K562 (cell line): Measurements from ENCODE around the gene NARF. TPM values are rescaled to one million over a fixed set of nuclear protein-coding genes. Genes with fewer than 3 reads are reported as not detected.

Experiments used
- ATAC-seq: fragments of 200-7000 bp; cut with Tn5 transposase; 3 replicates; pipeline ENCODE4 v1.9.1; 2020; ENCODE audit warnings: moderate library complexity
- BruUV-seq: library from RNA; stranded (reverse); fragments of 400-500 nt; replicated peaks from 2 replicates; lab custom pipeline; 2021; lab: Mats Ljungman, UMichigan
- CTCF ChIA-PET: fragments of 300-600 bp; formaldehyde crosslinking; extraction: SDS; loops from one replicate; lab custom pipeline; 2021; ENCODE audit warnings: low intra/inter-chr PET ratio; lab: Yijun Ruan, JAX
- POLR2A ChIA-PET: fragments of 300-600, 350-650 bp; sonication (Branson Sonifier 250); formaldehyde crosslinking; extraction: SDS; loops from one replicate; lab custom pipeline; 2021; ENCODE audit warnings: antibody characterized with exemption, inconsistent platforms; lab: Yijun Ruan, JAX
- DNase-seq, 4 experiments: peaks; one replicate each; pipeline versions ENCODE4 v3.0.0 to v3.0.0-alpha.2; 2011 to 2018; ENCODE audit warnings: low spot score in 3 of 4, mixed read lengths in 3 of 4; ENCODE audit errors: extremely low read depth in 1 of 4
- FAIRE-seq: peaks from 2 replicates; lab custom pipeline; 2011; peaks lifted over from hg19 to GRCh38; lab: Jason Lieb, UNC
- H2AFZ ChIP-seq: 2 replicates; pipeline ENCODE4 v1.6.0; 2011; ENCODE audit warnings: low read depth, low read length, control low read depth, inconsistent platforms
- H3K27ac ChIP-seq: fragments of 200-600 bp; 3 replicates; pipeline ENCODE4 v1.8.0; 2011; ENCODE audit warnings: low read depth, mild to moderate bottlenecking, control low read depth, inconsistent platforms, low read length, moderate library complexity, mixed read lengths; ENCODE audit errors: extremely low read depth
- H3K27me3 ChIP-seq, 2 experiments: fragments of 300-600 bp in 1 of 2; 2 replicates in 1 of 2; 3 replicates in 1 of 2; pipeline versions ENCODE4 v1.6.0 to v1.8.0; 2011; ENCODE audit warnings: inconsistent platforms in 2 of 2, low read length in 2 of 2, mild to moderate bottlenecking in 1 of 2, mixed read lengths in 1 of 2, moderate library complexity in 1 of 2; ENCODE audit not compliant: control insufficient read depth in 2 of 2, insufficient read depth in 2 of 2
- H3K36me3 ChIP-seq: fragments of 300-600 bp; 3 replicates; pipeline ENCODE4 v1.8.0; 2011; ENCODE audit warnings: mild to moderate bottlenecking, low read length, inconsistent platforms; ENCODE audit not compliant: control insufficient read depth, insufficient read depth
- H3K4me1 ChIP-seq, 2 experiments: fragments of 200-600 bp in 1 of 2; replicated peaks in 1 of 2; 2 replicates in 1 of 2; 3 replicates in 1 of 2; pipeline versions ENCODE4 v1.5.1 to v1.8.0; 2011; ENCODE audit warnings: inconsistent platforms in 2 of 2, low read length in 2 of 2, mild to moderate bottlenecking in 1 of 2, mixed read lengths in 1 of 2, moderate library complexity in 1 of 2; ENCODE audit not compliant: control insufficient read depth in 2 of 2, insufficient read depth in 2 of 2
- H3K4me2 ChIP-seq: 2 replicates; pipeline ENCODE4 v1.6.1; 2011; ENCODE audit warnings: low read length, control low read depth, inconsistent platforms, mixed read lengths; ENCODE audit not compliant: insufficient read depth
- H3K4me3 ChIP-seq: fragments of 200-600 bp; sonication (generic), shearing (Covaris generic); 2 replicates; pipeline ENCODE4 v1.5.1; 2016; ENCODE audit warnings: control low read depth, inconsistent platforms
- H3K79me2 ChIP-seq: fragments of 200-600 bp; 3 replicates; pipeline ENCODE4 v1.8.0; 2011; ENCODE audit warnings: low read length, inconsistent platforms; ENCODE audit not compliant: control insufficient read depth, insufficient read depth
- H3K9ac ChIP-seq, 2 experiments: 2 replicates each; pipeline versions ENCODE4 v1.6.0 to v1.6.1; 2011; ENCODE audit warnings: low read depth in 2 of 2, low read length in 2 of 2, control low read depth in 1 of 2, inconsistent platforms in 1 of 2, mild to moderate bottlenecking in 1 of 2, mixed read lengths in 1 of 2; ENCODE audit not compliant: insufficient read depth in 1 of 2
- H3K9me1 ChIP-seq: one replicate; pipeline ENCODE4 v1.6.0; 2011; ENCODE audit warnings: inconsistent platforms, mild to moderate bottlenecking, low read length, moderate library complexity; ENCODE audit not compliant: control insufficient read depth, insufficient read depth
- H3K9me3 ChIP-seq: replicated peaks from 2 replicates; pipeline ENCODE4 v1.5.1; 2011; ENCODE audit warnings: low read depth, low read length, inconsistent platforms; ENCODE audit not compliant: control insufficient read depth, insufficient read depth
- H4K20me1 ChIP-seq: replicated peaks from 2 replicates; pipeline ENCODE4 v1.6.1; 2011; ENCODE audit warnings: low read length, inconsistent platforms, mixed read lengths; ENCODE audit not compliant: control insufficient read depth, insufficient read depth
- ATF2 ChIP-seq: sonication (generic); formaldehyde crosslinking; IDR thresholded peaks from 2 replicates; pipeline ENCODE4 v1.8.1; 2022; ENCODE audit warnings: missing genetic modification reagents
- FOXK1 ChIP-seq: sonication (generic); formaldehyde crosslinking; IDR thresholded peaks from 2 replicates; pipeline ENCODE4 v1.8.0; 2022; ENCODE audit warnings: missing genetic modification reagents, mild to moderate bottlenecking, borderline replicate concordance
- HSF4 ChIP-seq: fragments of 250-450 bp; sonication (Bioruptor Pico); IDR thresholded peaks from 2 replicates; pipeline ENCODE4 v2.1.2; 2022; ENCODE audit warnings: mild to moderate bottlenecking, moderate library complexity, borderline replicate concordance
- IRF2 ChIP-seq: sonication (generic); formaldehyde crosslinking; IDR thresholded peaks from 2 replicates; pipeline ENCODE4 v1.8.1; 2022; ENCODE audit warnings: mild to moderate bottlenecking, missing genetic modification reagents
- L3MBTL2 ChIP-seq: fragments of 450-650 bp; IDR thresholded peaks from 2 replicates; pipeline ENCODE4 v1.6.1; 2016; ENCODE audit warnings: mild to moderate bottlenecking, moderate library complexity
- NCOA6 ChIP-seq: fragments of 450-650 bp; IDR thresholded peaks from 2 replicates; pipeline ENCODE4 v1.6.1; 2017; ENCODE audit warnings: mild to moderate bottlenecking
- PHF20 ChIP-seq: fragments of 450-650 bp; IDR thresholded peaks from 2 replicates; pipeline ENCODE4 v1.6.1; 2018; ENCODE audit not compliant: partially characterized antibody
- POLR2B ChIP-seq: fragments of 450-650 bp; IDR thresholded peaks from 2 replicates; pipeline ENCODE4 v1.6.1; 2018; ENCODE audit warnings: low read depth; ENCODE audit not compliant: partially characterized antibody
- PRMT5 ChIP-seq: sonication (generic); formaldehyde crosslinking; IDR thresholded peaks from 2 replicates; pipeline ENCODE4 v1.5.0; 2020; ENCODE audit warnings: missing genetic modification reagents
- PRPF4 ChIP-seq: fragments of 200-400 bp; formaldehyde crosslinking; IDR thresholded peaks from one replicate; pipeline ENCODE4 v1.6.1; 2017; ENCODE audit warnings: low read length, low read depth, mild to moderate bottlenecking; ENCODE audit not compliant: insufficient read depth, poor library complexity, severe bottlenecking
- RBM14 ChIP-seq: fragments of 200-400 bp; formaldehyde crosslinking; IDR thresholded peaks from 2 replicates; pipeline ENCODE4 v1.6.1; 2018; ENCODE audit warnings: low read depth, mild to moderate bottlenecking, low read length, moderate library complexity, borderline replicate concordance; ENCODE audit not compliant: insufficient read depth
- RCOR1 ChIP-seq, 2 experiments: IDR thresholded peaks; 2 replicates each; pipeline ENCODE4 v1.6.1; 2012; ENCODE audit warnings: low read depth in 2 of 2, low read length in 2 of 2, borderline replicate concordance in 1 of 2, improper control_type of control experiment in 1 of 2
- RFX5 ChIP-seq: IDR thresholded peaks from 2 replicates; pipeline ENCODE4 v1.6.1; 2011; ENCODE audit warnings: low read depth, mild to moderate bottlenecking, improper control_type of control experiment, low read length
- XRCC4 ChIP-seq: IDR thresholded peaks from one replicate; pipeline ENCODE4 v1.6.1; 2011; ENCODE audit not compliant: insufficient read depth, insufficient read length; ENCODE audit errors: extremely low read depth
- ZBTB17 ChIP-seq: fragments of 450-650 bp; formaldehyde crosslinking; IDR thresholded peaks from 2 replicates; pipeline ENCODE4 v1.4.0; 2020; ENCODE audit warnings: mild to moderate bottlenecking
- ZNF212 ChIP-seq: fragments of 450-650 bp; formaldehyde crosslinking; IDR thresholded peaks from 2 replicates; pipeline ENCODE4 v1.4.0; 2020; ENCODE audit warnings: mild to moderate bottlenecking
- ZNF217 ChIP-seq: sonication (generic); formaldehyde crosslinking; IDR thresholded peaks from 2 replicates; pipeline ENCODE4 v1.8.0; 2022; ENCODE audit warnings: mild to moderate bottlenecking, missing genetic modification reagents
- ZNF253 ChIP-seq: fragments of 250-450 bp; sonication (Bioruptor Pico); conservative IDR thresholded peaks from 2 replicates; pipeline ENCODE4 v1.6.1; 2021; ENCODE audit warnings: mild to moderate bottlenecking
- WGBS: fragments of 100-300 bp; shearing (Covaris generic); methylation state at CpG from one replicate; pipeline ENCODE4 v1.1.6; 2016; ENCODE audit warnings: low coverage, mixed read lengths; ENCODE audit not compliant: insufficient coverage; ENCODE audit errors: missing lambda C conversion rate; 5-methylcytosine and 5-hydroxymethylcytosine counted together
- in situ Hi-C: fragments of 300-500 bp; cut with MboI; formaldehyde crosslinking; loops from 4 replicates; pipeline ENCODE4 v1.15.0; 2018; ENCODE audit warnings: inconsistent platforms, mixed read lengths
- intact Hi-C: fragments of 100-400 bp; cut with micrococcal nuclease; formaldehyde crosslinking; loops from 2 replicates; pipeline ENCODE4 v1.14.2; 2022
- polyA plus RNA-seq, 8 experiments: library from polyadenylated mRNA; depleted of rRNA in 4 of 8; stranded (reverse) in 5 of 8; unstranded in 3 of 8; fragments of >200 nt; fragmentation: Nextera tagmentation in 2 of 8; fragmentation: Illumina TruSeq in 1 of 8; extraction: Ambion mirVana in 2 of 8; extraction: Trizol in 1 of 8; gene quantifications; 2 replicates each; pipeline versions ENCODE4 v1.2.1 to v1.2.3, GENCODE V29; 2011 to 2014; ENCODE audit warnings: inconsistent platforms in 1 of 8, missing spikeins in 1 of 8
- total RNA-seq, 7 experiments: library from RNA; depleted of rRNA in 6 of 7; stranded (reverse); fragments of >200 nt in 6 of 7; fragmentation: Illumina TruSeq in 2 of 7; extraction: Trizol in 2 of 7; gene quantifications; 2 replicates each; pipeline versions ENCODE4 v1.2.1 to v1.2.3, GENCODE V29; 2011 to 2021; ENCODE audit warnings: low replicate concordance in 1 of 7

Gene NARF
- total and polyA plus RNA-seq, 9 of the 15 experiments (the other 6 are each of a cell fraction or from before 2014, with no cell fraction given) = 60.4 to 423 (median 132) TPM

- TF ChIP-seq XRCC4 = no peak
Observed at GRCh38 chr17:82517230-82517865, 58.8 kb downstream of the NARF start (continued).

GRCh38 chr17:82518826-82519810 is 60.6 kb downstream of the NARF start, which contains the start of gene FOXK2:
FOXK2 (plus strand) TSS chr17:82519732; CDS start chr17:82519889, 157 bp downstream.
- peak; percentile 83 for FAIRE-seq
- DNase-seq = peak; percentile 96 to 100 (median 100)
- peak within 1 kb of the TSS; percentile 96 for H2AFZ ChIP-seq
- BruUV-seq = no TSS peak
- H3K9ac ChIP-seq = peak within 1 kb of the TSS; percentile 91 to 99
- ChIA-PET POLR2A (interaction anchor here (0.5 to 2.8 kb wide), 20 partner anchors 8 to 714 kb away, joined by 3 to 18 read pairs (median 4); partner anchors contain the start of genes CSNK1D and NARF), CTCF (no interaction called here)
- intact Hi-C loops (loop anchor here (1.0 kb wide), 2 partner anchors 25 to 61 kb away; partner anchors contain the start of gene NARF), in situ Hi-C loops (no loop called here)
- ATAC-seq = peak; percentile 97
- no peaks in the 10 kb centered on the region for H3K27me3 ChIP-seq
- peaks cover 12 to 19% of the 10 kb centered on the region in 2 experiments; a peak in 4 of 5 replicates for H3K4me1 ChIP-seq
- peak within 1 kb of the TSS; percentile 82 for H3K4me2 ChIP-seq
- H3K9me3 ChIP-seq = peaks cover 1% of the 10 kb centered on the region; the same call in 1 of the 2 replicates
- peak within 1 kb of the TSS; percentile 94 for H3K4me3 ChIP-seq
- peaks cover 44% of the 10 kb centered on the region for H3K79me2 ChIP-seq
- peaks cover 17% of the 10 kb centered on the region; the same call in 1 of the 3 replicates for H3K36me3 ChIP-seq
- H3K27ac ChIP-seq = peak within 1 kb of the TSS; percentile 98
- H3K9me1 ChIP-seq = no peaks in the 10 kb centered on the region
- 2% methylated on average over 97 of the region's 114 CpGs for WGBS
- peaks cover 18% of the 10 kb centered on the region for H4K20me1 ChIP-seq
- no peak for TF ChIP-seq IRF2 (CRISPR knock-in tag)
- no peak for TF ChIP-seq ZNF217
- TF ChIP-seq RBM14 = no peak
- TF ChIP-seq PHF20 = no peak
- TF ChIP-seq NCOA6 = peak; percentile 84
- peak; percentile 99 for TF ChIP-seq L3MBTL2
- no peak for TF ChIP-seq ZBTB17 (CRISPR knock-in tag)
- no peak for TF ChIP-seq RFX5
- TF ChIP-seq FOXK1 (CRISPR knock-in tag) = no peak
- no peak for TF ChIP-seq PRMT5
- no peak; a peak in 1 of 4 replicates for TF ChIP-seq RCOR1 (IDR thresholded peaks at IDR 0.05; ENCODE audit: borderline replicate concordance in 1 of 2, low read depth in 2 of 2, low read length in 2 of 2)
- no peak for TF ChIP-seq ZNF253 (CRISPR knock-in tag)
- no peak for TF ChIP-seq ATF2 (CRISPR knock-in tag)
- TF ChIP-seq HSF4 (CRISPR knock-in tag) = no peak
- TF ChIP-seq PRPF4 = no peak
- TF ChIP-seq ZNF212 (CRISPR knock-in tag) = no peak
- peak; percentile 29 for TF ChIP-seq POLR2B
